Measurements from ENCODE around the gene LRRC8D. TPM values are rescaled to one million over a fixed set of nuclear protein-coding genes. Genes with fewer than 3 reads are reported as not detected.

The LRRC8D gene
- total RNA-seq, 8 experiments from 2014 or later = 13.2 to 69.1 (median 51.0) TPM

DNA sequence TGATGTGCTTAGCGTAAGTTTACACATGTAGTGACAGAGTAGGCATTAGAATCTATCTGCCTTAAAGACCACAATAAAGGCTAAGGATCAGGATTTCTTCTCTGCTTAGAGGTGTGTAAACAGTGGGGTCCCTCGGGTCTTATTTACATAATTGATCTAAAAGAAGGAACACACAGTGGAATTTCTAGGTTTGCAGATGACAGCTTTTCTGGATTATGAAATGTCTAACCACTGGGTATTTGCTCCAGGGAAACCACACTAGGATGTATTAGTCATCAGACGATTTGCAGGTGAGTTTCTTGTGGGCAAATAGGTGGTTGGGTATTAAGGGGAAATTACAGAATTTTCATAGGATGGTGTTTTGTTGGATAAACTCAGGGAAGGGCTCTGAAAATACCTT lies 5.8 kb downstream of the LRRC8D start:
- H3K27ac ChIP-seq = no peak overlapping the region
- in situ Hi-C loops (cut with MboI; ENCODE audit: low pct_unique_long_range_greater_than_20kb in 2 of 9, low sequenced_read_pairs in 9 of 9, unreplicated experiment in 9 of 9) = no loop called here

DNA sequence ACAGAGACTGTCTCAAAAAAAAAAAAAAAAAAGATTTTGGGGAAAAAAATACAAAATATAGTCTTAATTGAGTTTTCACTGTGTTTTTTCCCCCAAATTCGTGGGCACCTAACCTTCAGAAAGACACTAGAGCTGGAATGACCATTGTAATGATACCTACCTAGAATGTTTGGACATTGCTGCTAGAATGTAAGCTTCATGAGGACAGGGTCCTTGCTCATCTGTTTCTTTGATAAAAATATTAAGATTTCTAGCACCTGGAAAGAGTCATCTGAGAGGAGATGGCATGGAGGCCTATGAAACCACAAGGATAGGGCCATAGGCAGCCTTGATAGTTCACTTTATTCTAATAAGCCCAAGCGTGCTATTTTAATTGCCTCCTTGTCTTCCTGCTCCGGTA lies 6.5 kb downstream of the LRRC8D start:
- ATAC-seq (replicated peaks in 6 of 8) = no peak
- WGBS, 10 experiments = 40 to 100% (median 79%) methylated on average over 1 to 3 of the region's 3 CpGs
- in situ Hi-C loops (cut with MboI; ENCODE audit: low pct_unique_long_range_greater_than_20kb in 2 of 9, low sequenced_read_pairs in 9 of 9, unreplicated experiment in 9 of 9) = no loop called here
- Histone ChIP-seq H3K4me1 (replicated peaks in 1 of 2) (peaks cover 59 to 65% of the 10 kb centered on the region in 2 donors), H3K4me3 (no peak overlapping the region), H3K27ac (no peak overlapping the region)

More for the DNA sequence above, 5.8 kb downstream of the LRRC8D start:
- H3K4me3 ChIP-seq = no peak overlapping the region
- ATAC-seq (replicated peaks in 6 of 8) = no peak
- peaks cover 52 to 59% of the 10 kb centered on the region in 2 donors for H3K4me1 ChIP-seq (replicated peaks in 1 of 2)
- WGBS, 10 experiments = 42 to 100% (median 67%) methylated on average over 1 to 3 of the region's 3 CpGs; no CpG with 5 or more reads in 2 of the 10 experiments

DNA sequence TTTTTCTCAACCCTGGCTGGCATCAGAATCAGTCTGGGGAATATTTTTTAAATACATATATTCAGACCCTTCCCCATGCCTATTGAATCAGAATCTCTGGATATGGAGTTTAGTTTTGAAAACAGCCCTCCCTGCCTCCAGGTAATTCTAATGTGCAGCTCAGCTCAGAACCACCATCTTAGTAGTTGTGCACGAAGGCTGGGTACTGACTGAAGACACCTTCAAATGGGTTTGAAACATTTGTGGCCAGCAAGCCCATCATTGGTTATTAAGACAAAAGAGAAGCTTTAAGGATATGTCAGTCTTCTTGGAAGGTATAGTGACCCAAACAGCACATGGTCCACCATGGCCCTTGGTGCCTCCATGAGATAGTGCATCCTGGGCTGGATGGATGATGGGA lies 7.1 kb downstream of the LRRC8D start:
- Histone ChIP-seq H3K27ac (no peak overlapping the region), H3K4me1 (replicated peaks in 1 of 2) (peaks cover 62 to 64% of the 10 kb centered on the region in 2 donors), H3K4me3 (no peak overlapping the region)
- 100% methylated on average over 1 of the region's 1 CpG; no CpG with 5 or more reads in 7 of the 10 experiments for WGBS, 10 experiments
- in situ Hi-C loops (cut with MboI; ENCODE audit: low pct_unique_long_range_greater_than_20kb in 2 of 9, low sequenced_read_pairs in 9 of 9, unreplicated experiment in 9 of 9) = no loop called here
- ATAC-seq (replicated peaks in 6 of 8) = no peak

DNA sequence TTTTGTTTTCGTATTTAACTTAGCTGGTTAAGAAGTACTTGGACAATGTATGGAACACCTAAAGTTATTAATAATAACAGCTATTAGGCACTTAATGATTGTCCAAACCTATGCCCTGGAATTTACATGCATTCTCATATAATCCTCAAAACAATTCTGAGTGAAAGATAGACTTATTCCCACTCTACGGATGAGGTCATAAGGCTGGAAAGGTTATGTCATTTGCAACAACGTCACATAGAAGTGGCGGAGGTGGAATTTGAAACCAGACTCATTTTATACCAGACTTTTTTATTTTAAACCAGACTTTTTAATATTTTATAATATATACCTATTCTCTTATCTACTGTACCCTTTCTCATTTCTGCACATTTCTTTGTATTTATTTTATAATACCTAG lies 8.4 kb downstream of the LRRC8D start:
- 43 to 100% (median 90%) methylated on average over 1 to 4 of the region's 4 CpGs for WGBS, 10 experiments
- in situ Hi-C loops (cut with MboI; ENCODE audit: low pct_unique_long_range_greater_than_20kb in 2 of 9, low sequenced_read_pairs in 9 of 9, unreplicated experiment in 9 of 9) = no loop called here
- Histone ChIP-seq H3K27ac (no peak overlapping the region), H3K4me3 (no peak overlapping the region), H3K4me1 (replicated peaks in 1 of 2) (peaks cover 61 to 66% of the 10 kb centered on the region in 2 donors)
- no peak for ATAC-seq (replicated peaks in 6 of 8)

DNA sequence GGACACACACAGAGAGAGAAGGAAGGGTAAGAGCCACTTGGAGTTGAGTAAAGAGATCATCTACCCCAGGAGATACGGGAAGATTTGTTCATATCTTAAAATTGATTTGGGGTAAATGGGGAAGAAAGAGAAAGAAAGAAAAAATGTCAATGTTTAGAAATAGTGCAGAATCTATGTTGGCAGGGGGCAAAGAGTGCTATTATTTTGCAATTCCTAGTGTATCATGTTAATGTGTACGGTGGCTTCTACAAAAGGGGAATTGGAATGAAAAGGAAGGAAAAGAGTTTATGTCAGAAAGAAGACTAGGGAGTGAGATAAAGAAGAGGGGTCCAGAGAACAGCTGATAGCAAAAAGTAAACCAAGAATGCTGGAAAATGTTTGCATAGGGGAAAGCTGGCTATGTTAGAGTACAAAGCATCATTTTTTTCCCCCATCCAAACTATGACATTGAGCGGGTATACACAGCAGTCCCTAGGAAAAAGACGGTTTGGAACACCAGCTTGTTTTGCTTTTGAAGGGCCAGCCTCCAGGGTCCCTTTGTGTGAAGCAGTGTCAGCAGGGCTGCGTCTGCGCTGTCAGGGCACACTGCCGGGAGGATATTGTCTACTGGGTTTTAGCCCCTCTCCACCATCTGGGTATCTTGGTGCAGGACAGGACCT lies 10.8 kb downstream of the LRRC8D start:
- ATAC-seq (replicated peaks in 6 of 8) = peak in 5 of 8 experiments; percentile 75 to 88 (median 79)
- H3K4me1 ChIP-seq (replicated peaks in 1 of 2) = peaks cover 60 to 75% of the 10 kb centered on the region in 2 donors

DNA sequence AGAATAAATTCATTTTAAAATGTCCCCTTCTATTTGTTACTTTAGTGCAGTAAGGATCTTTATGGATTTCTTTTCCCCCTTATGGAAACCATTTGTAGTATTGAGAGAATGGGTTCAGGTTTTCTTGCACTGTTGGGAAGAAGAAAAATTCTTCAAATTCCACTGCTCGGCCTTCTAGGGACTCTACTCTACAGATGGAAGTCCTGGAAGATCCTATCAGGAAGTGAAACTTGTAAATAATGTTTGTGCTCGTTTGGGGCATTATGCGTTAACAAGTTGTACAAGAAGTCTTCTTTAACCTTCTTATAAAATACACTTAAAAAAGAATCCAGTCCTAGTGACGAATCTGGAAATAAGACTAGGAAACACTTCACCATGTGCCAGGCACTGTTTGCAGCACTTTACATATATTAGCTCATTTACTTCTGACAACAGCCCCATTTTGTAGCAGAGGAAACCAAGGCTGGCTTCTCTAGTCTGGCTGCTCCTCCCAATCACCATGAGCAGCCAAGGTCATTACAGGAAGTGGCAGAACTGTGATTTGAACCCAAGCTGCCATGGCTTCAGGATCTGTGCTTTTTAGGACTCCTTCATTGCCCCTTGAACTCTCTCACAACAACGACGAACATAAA lies 11.8 kb downstream of the LRRC8D start:
- no peak for ATAC-seq (replicated peaks in 6 of 8)
- Histone ChIP-seq H3K4me1 (replicated peaks in 1 of 2) (peaks cover 69 to 83% of the 10 kb centered on the region in 2 donors), H3K27ac (no peak overlapping the region), H3K4me3 (no peak overlapping the region)
- in situ Hi-C loops (cut with MboI; ENCODE audit: low pct_unique_long_range_greater_than_20kb in 2 of 9, low sequenced_read_pairs in 9 of 9, unreplicated experiment in 9 of 9) = no loop called here
- WGBS, 10 experiments = 57 to 90% (median 79%) methylated on average over 1 to 6 of the region's 6 CpGs; no CpG with 5 or more reads in 1 of the 10 experiments

More for the DNA sequence above, 10.8 kb downstream of the LRRC8D start:
- in situ Hi-C loops (cut with MboI; ENCODE audit: low pct_unique_long_range_greater_than_20kb in 2 of 9, low sequenced_read_pairs in 9 of 9, unreplicated experiment in 9 of 9) = no loop called here
- Histone ChIP-seq H3K4me3 (no peak overlapping the region), H3K27ac (no peak overlapping the region)
- WGBS, 10 experiments = 8 to 85% (median 30%) methylated on average over 2 to 6 of the region's 7 CpGs

DNA sequence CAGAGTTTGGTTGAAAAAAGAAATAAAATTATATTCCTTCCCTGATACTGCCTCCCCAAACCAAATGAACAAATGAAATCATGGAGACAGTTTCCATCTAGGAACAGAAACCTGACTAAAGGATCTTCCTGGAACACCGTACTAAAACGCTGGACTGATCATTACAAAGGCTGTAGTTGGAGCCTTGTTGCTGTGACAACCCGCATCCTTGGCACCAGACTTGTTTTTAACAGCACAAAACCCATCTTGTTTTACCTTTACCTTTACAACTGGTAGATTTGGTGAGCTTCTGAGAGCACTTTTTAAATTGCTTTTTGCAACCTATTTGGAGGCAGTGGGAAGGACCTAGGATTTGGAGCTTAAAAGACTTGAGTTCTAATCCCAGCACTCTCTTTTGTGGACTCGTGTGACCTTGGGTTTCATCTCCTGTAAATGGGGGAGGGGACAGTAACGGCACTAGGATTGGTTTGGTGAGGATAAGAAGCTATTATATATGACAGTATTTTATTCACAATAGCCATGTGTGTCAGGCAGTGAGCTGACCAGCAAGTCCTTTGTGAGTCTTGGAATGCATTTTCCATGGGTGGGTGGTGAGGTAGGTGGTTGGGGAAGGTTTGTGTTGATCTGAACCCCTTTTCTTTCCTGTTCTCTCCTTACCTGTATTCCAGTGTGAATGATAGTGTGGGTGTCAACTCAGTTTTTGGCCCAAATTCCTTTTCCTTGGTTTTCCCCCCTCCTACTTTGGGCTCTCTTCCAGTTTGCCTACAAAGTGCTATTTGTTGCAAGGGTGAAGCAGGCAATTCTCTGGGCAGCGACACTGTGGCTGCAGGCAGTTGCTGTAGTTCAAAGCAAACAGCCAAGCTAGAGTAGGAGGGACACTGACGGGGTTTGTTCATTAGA lies 12.6 kb downstream of the LRRC8D start:
- in situ Hi-C loops (cut with MboI; ENCODE audit: low pct_unique_long_range_greater_than_20kb in 2 of 9, low sequenced_read_pairs in 9 of 9, unreplicated experiment in 9 of 9) = no loop called here
- Histone ChIP-seq H3K4me3 (no peak overlapping the region), H3K27ac (no peak overlapping the region), H3K4me1 (replicated peaks in 1 of 2) (peaks cover 72 to 81% of the 10 kb centered on the region in 2 donors)
- whole genome bisulfite sequencing, 10 experiments = 39 to 100% (median 74%) methylated on average over 2 to 7 of the region's 7 CpGs
- ATAC-seq (replicated peaks in 6 of 8) = peak in 1 of 8 experiments; percentile 52

DNA sequence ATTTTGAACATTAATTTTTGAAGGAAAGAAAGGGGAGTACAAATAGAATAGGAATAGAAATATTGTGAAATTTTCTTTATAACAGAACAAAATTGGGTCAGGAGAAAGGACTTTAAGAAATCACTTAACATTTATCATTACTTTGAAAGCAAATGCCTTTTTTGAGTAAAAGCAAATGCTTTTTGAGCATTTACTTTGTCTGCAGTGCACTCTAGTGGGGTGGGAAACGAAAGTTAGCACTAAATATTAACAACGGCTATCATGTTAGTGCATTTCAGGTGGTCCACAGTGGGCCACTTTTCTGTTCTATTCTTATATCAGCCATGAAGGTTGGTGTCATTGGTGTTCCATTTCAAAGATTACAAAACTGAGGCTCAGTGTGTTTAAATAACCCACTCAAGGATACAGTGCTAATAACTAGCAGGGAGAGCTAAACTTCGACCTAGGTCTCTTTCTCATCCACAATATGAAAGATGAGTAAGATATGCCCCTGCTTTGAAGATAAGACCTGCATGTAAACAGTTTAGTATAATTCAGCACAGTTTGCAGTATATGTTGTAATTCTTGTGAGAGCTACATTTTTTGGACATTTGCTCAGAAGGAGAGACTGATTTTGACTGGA lies 13.4 kb downstream of the LRRC8D start:
- Histone ChIP-seq H3K4me3 (no peak overlapping the region), H3K27ac (no peak overlapping the region)

DNA sequence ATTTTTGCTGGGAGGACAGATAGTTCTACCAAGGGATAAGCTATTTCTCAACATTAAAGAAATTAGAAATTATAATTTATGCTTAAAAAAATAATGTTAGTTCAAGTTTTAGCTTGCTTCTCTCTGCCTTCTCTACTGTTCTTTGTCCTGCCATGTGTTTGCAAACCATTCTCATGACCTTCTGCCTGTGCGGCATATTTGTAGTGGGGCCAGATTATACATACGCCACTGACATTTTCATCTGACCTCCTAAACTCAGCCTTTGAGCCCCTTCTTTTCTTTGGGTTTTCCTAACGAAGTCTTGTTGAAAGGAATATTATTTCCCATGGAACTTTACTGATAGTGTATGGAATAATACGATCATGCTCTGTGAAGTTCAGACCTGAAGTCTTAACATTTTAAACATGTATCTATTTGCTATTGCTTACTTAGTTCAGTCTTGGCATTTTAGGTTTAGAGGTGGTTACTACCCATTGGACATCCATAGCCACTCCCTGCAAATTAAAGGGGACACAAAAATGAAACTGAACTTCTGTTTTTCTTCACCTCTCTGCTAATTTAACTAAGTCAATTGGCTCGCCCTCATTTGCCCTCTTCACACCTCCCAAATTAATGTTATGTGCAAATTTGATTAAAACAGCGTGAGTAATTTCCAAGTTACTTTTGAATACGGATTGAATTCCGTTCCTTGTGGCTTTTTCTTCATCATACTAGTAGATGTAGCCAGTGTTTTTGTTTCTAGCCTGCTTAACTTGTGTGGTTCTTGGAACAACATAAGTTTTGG lies 15.6 kb downstream of the LRRC8D start:
- H3K27ac ChIP-seq = no peak overlapping the region
- peaks cover 49 to 68% of the 10 kb centered on the region in 2 donors for H3K4me1 ChIP-seq (replicated peaks in 1 of 2)
- no peak for ATAC-seq (replicated peaks in 6 of 8)
- in situ Hi-C loops (cut with MboI; ENCODE audit: low pct_unique_long_range_greater_than_20kb in 2 of 9, low sequenced_read_pairs in 9 of 9, unreplicated experiment in 9 of 9) = no loop called here
- no peak overlapping the region for H3K4me3 ChIP-seq
- 50 to 83% (median 61%) methylated on average over 2 to 8 of the region's 8 CpGs for WGBS, 10 experiments

More for the DNA sequence above, 13.4 kb downstream of the LRRC8D start:
- peaks cover 67 to 76% of the 10 kb centered on the region in 2 donors for H3K4me1 ChIP-seq (replicated peaks in 1 of 2)
- ATAC-seq (replicated peaks in 6 of 8) = no peak
- in situ Hi-C loops (cut with MboI; ENCODE audit: low pct_unique_long_range_greater_than_20kb in 2 of 9, low sequenced_read_pairs in 9 of 9, unreplicated experiment in 9 of 9) = no loop called here
- 40 to 100% (median 92%) methylated on average over 2 to 3 of the region's 3 CpGs; no CpG with 5 or more reads in 2 of the 10 experiments for WGBS, 10 experiments

DNA sequence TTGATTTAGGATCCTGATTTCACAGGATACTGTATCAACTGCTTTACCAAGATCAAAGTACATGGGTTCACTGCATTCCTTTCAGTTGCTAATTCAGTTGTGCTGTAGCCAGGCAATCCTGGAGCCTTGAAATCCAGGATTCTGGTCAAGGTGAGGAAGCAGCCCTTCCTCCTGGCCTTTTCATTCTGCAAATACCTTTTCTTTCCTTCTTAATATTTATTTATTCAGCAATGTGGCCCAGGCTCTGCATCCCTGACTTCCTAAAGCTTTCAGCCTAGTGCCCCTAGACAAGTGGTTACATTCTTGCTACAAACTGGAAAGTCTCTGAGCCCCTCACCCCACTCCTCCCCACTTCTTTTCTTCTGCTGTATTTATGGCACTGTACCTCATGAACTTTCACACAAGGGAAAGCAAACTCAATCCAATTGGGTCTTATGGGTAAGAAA lies 16.2 kb downstream of the LRRC8D start:
- in situ Hi-C loops (cut with MboI; ENCODE audit: low pct_unique_long_range_greater_than_20kb in 2 of 9, low sequenced_read_pairs in 9 of 9, unreplicated experiment in 9 of 9) = no loop called here
- Histone ChIP-seq H3K27ac (no peak overlapping the region), H3K4me3 (no peak overlapping the region), H3K4me1 (replicated peaks in 1 of 2) (peaks cover 43 to 62% of the 10 kb centered on the region in 2 donors)
- ATAC-seq (replicated peaks in 6 of 8) = no peak

DNA sequence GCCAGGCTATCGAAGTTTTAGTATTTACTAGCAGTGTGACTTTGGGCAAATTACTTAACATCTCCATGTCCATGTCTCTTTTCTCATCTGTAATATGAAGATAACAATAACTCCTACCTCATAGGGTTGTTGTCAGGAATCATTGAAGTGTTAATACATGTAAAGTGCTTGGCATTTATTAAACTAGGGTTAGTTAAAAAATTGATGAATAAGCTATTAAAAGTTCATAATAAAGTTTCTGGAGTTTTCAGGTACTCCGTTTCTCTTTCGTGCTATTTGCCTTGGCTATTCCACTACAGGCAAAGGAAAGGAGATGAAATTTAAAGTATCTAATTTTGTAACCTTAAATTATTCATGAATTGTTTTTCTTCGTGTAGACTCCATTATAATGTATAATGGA lies 16.7 kb downstream of the LRRC8D start:
- no peak overlapping the region for H3K4me3 ChIP-seq
- WGBS, 10 experiments = 67 to 100% (median 87%) methylated on average over 2 to 4 of the region's 4 CpGs
- H3K27ac ChIP-seq = no peak overlapping the region

DNA sequence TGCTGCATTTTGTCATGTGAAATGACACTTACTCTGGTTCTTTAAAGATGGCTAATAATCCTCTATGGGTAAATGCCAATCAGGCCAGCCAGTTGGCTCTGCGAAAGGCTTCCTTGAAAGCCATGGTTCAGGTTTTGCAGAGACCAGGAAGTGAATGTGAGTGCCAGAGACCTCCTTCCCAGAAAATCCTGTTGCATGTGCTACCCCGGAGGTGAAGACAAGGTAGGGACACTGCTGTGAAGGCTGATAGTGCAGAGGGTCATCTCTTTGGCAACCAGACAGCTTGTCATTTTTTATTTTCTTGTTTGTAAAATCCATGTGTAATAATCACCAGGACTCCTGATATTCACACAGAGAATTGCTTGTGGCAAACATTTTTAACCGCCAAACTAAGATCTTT lies 18.7 kb downstream of the LRRC8D start:
- ATAC-seq (replicated peaks in 6 of 8) = no peak
- WGBS, 10 experiments = 68 to 100% (median 91%) methylated on average over 1 to 3 of the region's 3 CpGs; no CpG with 5 or more reads in 1 of the 10 experiments
- in situ Hi-C loops (cut with MboI; ENCODE audit: low pct_unique_long_range_greater_than_20kb in 2 of 9, low sequenced_read_pairs in 9 of 9, unreplicated experiment in 9 of 9) = no loop called here
- Histone ChIP-seq H3K27ac (no peak overlapping the region), H3K4me1 (replicated peaks in 1 of 2) (peaks cover 31 to 55% of the 10 kb centered on the region in 2 donors), H3K4me3 (no peak overlapping the region)

More for the DNA sequence above, 16.7 kb downstream of the LRRC8D start:
- ATAC-seq (replicated peaks in 6 of 8) = no peak
- H3K4me1 ChIP-seq (replicated peaks in 1 of 2) = peaks cover 42 to 61% of the 10 kb centered on the region in 2 donors
- in situ Hi-C loops (cut with MboI; ENCODE audit: low pct_unique_long_range_greater_than_20kb in 2 of 9, low sequenced_read_pairs in 9 of 9, unreplicated experiment in 9 of 9) = no loop called here
